DND-41 (cell line): ENCODE measurements around the gene FMN1.

Experiments
- ATAC-seq: fragments of 200-7000 bp; cut with Tn5 transposase; 3 replicates; pipeline ENCODE4 v1.9.1; 2021; ENCODE audit warnings: low read depth; ENCODE audit not compliant: insufficient read depth
- DNase-seq: peaks from one replicate; pipeline ENCODE4 v3.0.0-alpha.2; 2020
- H2AFZ ChIP-seq: 2 replicates; pipeline ENCODE4 v1.6.0; 2012; ENCODE audit warnings: low read depth, low read length
- H3K27ac ChIP-seq: 2 replicates; pipeline ENCODE4 v1.5.1; 2012; ENCODE audit warnings: low read length, inconsistent platforms
- H3K27me3 ChIP-seq: fragments of 200-600 bp; sonication (generic); 2 replicates; pipeline ENCODE4 v1.6.0; 2012; ENCODE audit warnings: low read length, mild to moderate bottlenecking, inconsistent platforms; ENCODE audit not compliant: insufficient read depth, poor library complexity
- H3K36me3 ChIP-seq: 2 replicates; pipeline ENCODE4 v1.5.1; 2012; ENCODE audit warnings: low read length, inconsistent platforms; ENCODE audit not compliant: insufficient read depth
- H3K4me1 ChIP-seq: 2 replicates; pipeline ENCODE4 v1.5.1; 2012; ENCODE audit warnings: mild to moderate bottlenecking, low read length; ENCODE audit not compliant: insufficient read depth
- H3K4me2 ChIP-seq: 2 replicates; pipeline ENCODE4 v1.6.0; 2012; ENCODE audit warnings: mild to moderate bottlenecking, moderate library complexity, low read length, inconsistent platforms; ENCODE audit not compliant: insufficient read depth
- H3K4me3 ChIP-seq, 2 experiments: fragments of 200-600 bp in 1 of 2; shearing (Covaris generic) in 1 of 2; 2 replicates each; pipeline ENCODE4 v1.5.1; 2012 to 2016; ENCODE audit warnings: inconsistent platforms in 2 of 2, low read length in 2 of 2, mild to moderate bottlenecking in 2 of 2, low read depth in 1 of 2, moderate library complexity in 1 of 2
- H3K79me2 ChIP-seq: 2 replicates; pipeline ENCODE4 v1.6.0; 2012; ENCODE audit warnings: low read length, inconsistent platforms; ENCODE audit not compliant: insufficient read depth
- H3K9ac ChIP-seq: 2 replicates; pipeline ENCODE4 v1.6.0; 2012; ENCODE audit warnings: low read depth, mild to moderate bottlenecking, inconsistent platforms, low read length, moderate library complexity
- H3K9me3 ChIP-seq: 2 replicates; pipeline ENCODE4 v1.5.1; 2012; ENCODE audit warnings: low read length, moderate library complexity, mild to moderate bottlenecking, inconsistent platforms; ENCODE audit not compliant: insufficient read depth, severe bottlenecking
- H4K20me1 ChIP-seq: 2 replicates; pipeline ENCODE4 v1.6.0; 2012; ENCODE audit warnings: low read length; ENCODE audit not compliant: insufficient read depth
- CTCF ChIP-seq: IDR thresholded peaks from 2 replicates; pipeline ENCODE4 v1.5.1; 2012; ENCODE audit warnings: borderline replicate concordance, low read length, moderate library complexity, mild to moderate bottlenecking; ENCODE audit not compliant: poor library complexity, severe bottlenecking; ENCODE audit errors: extremely low read depth
- EZH2 ChIP-seq: IDR thresholded peaks from 3 replicates; pipeline ENCODE4 v1.6.1; 2012; ENCODE audit warnings: borderline replicate concordance, low read depth, mild to moderate bottlenecking, moderate library complexity, low read length, inconsistent platforms; ENCODE audit not compliant: severe bottlenecking

Gene FMN1

GRCh38 chr15:32908872-32909271, 285.6 kb downstream of the FMN1 start:
- no peak for TF ChIP-seq CTCF
- no peak for TF ChIP-seq EZH2
- Histone ChIP-seq H3K4me2 (no peak overlapping the region), H4K20me1 (no peaks in the 10 kb centered on the region), H3K4me1 (no peaks in the 10 kb centered on the region), H3K79me2 (no peaks in the 10 kb centered on the region), H3K36me3 (no peaks in the 10 kb centered on the region), H3K27ac (no peak overlapping the region), H3K4me3 (no peak overlapping the region), H3K27me3 (no peaks in the 10 kb centered on the region), H2AFZ (no peak overlapping the region), H3K9me3 (no peaks in the 10 kb centered on the region), H3K9ac (no peak overlapping the region)
- ATAC-seq, result no peak
- DNase-seq, result no peak

- H4K20me1 ChIP-seq, result no peaks in the 10 kb centered on the region
- no peak overlapping the region for H2AFZ ChIP-seq
- no peak overlapping the region for H3K9ac ChIP-seq
- ATAC-seq (no peak), DNase-seq (no peak)
- no peak overlapping the region for H3K4me3 ChIP-seq
- no peak overlapping the region for H3K4me2 ChIP-seq
- no peak for TF ChIP-seq CTCF
- TF ChIP-seq EZH2, result no peak
- H3K9me3 ChIP-seq, result no peaks in the 10 kb centered on the region
- no peak overlapping the region for H3K27ac ChIP-seq
- H3K79me2 ChIP-seq, result no peaks in the 10 kb centered on the region
- no peaks in the 10 kb centered on the region for H3K36me3 ChIP-seq
- no peaks in the 10 kb centered on the region for H3K4me1 ChIP-seq
- H3K27me3 ChIP-seq, result no peaks in the 10 kb centered on the region
These were observed 286.2 kb downstream of the FMN1 start for GRCh38 chr15:32908135-32908801.

- Histone ChIP-seq H2AFZ (no peak overlapping the region), H3K27ac (no peak overlapping the region), H3K4me1 (no peaks in the 10 kb centered on the region), H3K27me3 (no peaks in the 10 kb centered on the region), H3K4me2 (no peak overlapping the region), H3K79me2 (no peaks in the 10 kb centered on the region), H3K9me3 (no peaks in the 10 kb centered on the region), H3K36me3 (no peaks in the 10 kb centered on the region), H3K9ac (no peak overlapping the region), H3K4me3 (no peak overlapping the region), H4K20me1 (no peaks in the 10 kb centered on the region)
- no peak for DNase-seq
- ATAC-seq, result no peak
- no peak for TF ChIP-seq CTCF
These were observed 289.0 kb downstream of the FMN1 start for GRCh38 chr15:32905481-32905880.

- no peak overlapping the region for H2AFZ ChIP-seq
- ATAC-seq (no peak), DNase-seq (no peak)
- H4K20me1 ChIP-seq, result no peaks in the 10 kb centered on the region
- H3K79me2 ChIP-seq, result no peaks in the 10 kb centered on the region
- no peak overlapping the region for H3K27ac ChIP-seq
- H3K4me3 ChIP-seq, result no peak overlapping the region
- no peaks in the 10 kb centered on the region for H3K27me3 ChIP-seq
- H3K4me2 ChIP-seq, result no peak overlapping the region
- H3K9me3 ChIP-seq, result no peaks in the 10 kb centered on the region
- H3K9ac ChIP-seq, result no peak overlapping the region
- H3K36me3 ChIP-seq, result no peaks in the 10 kb centered on the region
- H3K4me1 ChIP-seq, result no peaks in the 10 kb centered on the region
- TF ChIP-seq CTCF, result no peak
- no peak for TF ChIP-seq EZH2
These were observed 290.1 kb downstream of the FMN1 start for GRCh38 chr15:32904448-32904847.
